Nephron (organoid): ENCODE data around the gene IDH3G.
A peak's percentile ranks its signal among the peaks of the same experiment; 100 is the strongest.

Source experiments
- H3K27ac Mint-ChIP-seq, 3 experiments: 2 replicates each; pipeline ENCODE4 v1.8.0; 2020; ENCODE audit warnings: mixed read lengths in 3 of 3, mild to moderate bottlenecking in 2 of 3, moderate library complexity in 1 of 3
- H3K27me3 Mint-ChIP-seq: 2 replicates; pipeline ENCODE4 v1.8.0; 2021; ENCODE audit warnings: low read depth, mild to moderate bottlenecking, moderate library complexity, mixed read lengths
- H3K36me3 Mint-ChIP-seq: 2 replicates; pipeline ENCODE4 v1.8.0; 2020; ENCODE audit warnings: low read depth, mixed read lengths
- H3K4me1 Mint-ChIP-seq: 2 replicates; pipeline ENCODE4 v1.8.0; 2020; ENCODE audit warnings: mixed read lengths
- H3K4me3 Mint-ChIP-seq, 3 experiments: 2 replicates each; pipeline ENCODE4 v1.8.0; 2020; ENCODE audit warnings: mild to moderate bottlenecking in 3 of 3, mixed read lengths in 3 of 3, moderate library complexity in 2 of 3
- H3K9me3 Mint-ChIP-seq: 2 replicates; pipeline ENCODE4 v1.8.0; 2020; ENCODE audit warnings: mixed read lengths
- CTCF ChIP-seq, 3 experiments: fragments of 200-600 bp; sonication (generic); IDR thresholded peaks; one replicate each; pipeline ENCODE4 v1.5.0; 2021; ENCODE audit warnings: antibody characterized with exemption in 3 of 3; ENCODE audit not compliant: unreplicated experiment in 3 of 3

The IDH3G gene

GRCh38 chrX:153794018-153794896 lies at the start of gene IDH3G, which contains the start of gene SSR4:
Gene IDH3G, minus strand, starts transcription at chrX:153794375. Its CDS starts 49 bp downstream, at chrX:153794326.
Gene SSR4, plus strand, starts transcription at chrX:153794668. Its CDS starts 20 bp downstream, at chrX:153794688.
- H3K4me3 Mint-ChIP-seq: peak within 1 kb of the TSS; percentile 90 to 95 (median 93)
- H3K27ac Mint-ChIP-seq: peak within 1 kb of the TSS; percentile 85 to 96 (median 93)
- no peaks in the 10 kb centered on the region for H3K27me3 Mint-ChIP-seq
- no peak for TF ChIP-seq CTCF (IDR thresholded peaks at IDR 0.05; ENCODE audit: unreplicated experiment in 3 of 3)
- peaks cover 8% of the 10 kb centered on the region for H3K4me1 Mint-ChIP-seq
- H3K36me3 Mint-ChIP-seq: peaks cover 14% of the 10 kb centered on the region
- peaks cover 8% of the 10 kb centered on the region for H3K9me3 Mint-ChIP-seq

GRCh38 chrX:153836921-153837320 lies 42.7 kb upstream of the IDH3G start:
- Mint-ChIP-seq H3K9me3 (peaks cover 15% of the 10 kb centered on the region), H3K4me1 (no peaks in the 10 kb centered on the region), H3K27ac (no peak overlapping the region), H3K36me3 (no peaks in the 10 kb centered on the region), H3K27me3 (peaks cover 30% of the 10 kb centered on the region), H3K4me3 (no peak overlapping the region)
- no peak for TF ChIP-seq CTCF (IDR thresholded peaks at IDR 0.05; ENCODE audit: unreplicated experiment in 3 of 3)

DNA sequence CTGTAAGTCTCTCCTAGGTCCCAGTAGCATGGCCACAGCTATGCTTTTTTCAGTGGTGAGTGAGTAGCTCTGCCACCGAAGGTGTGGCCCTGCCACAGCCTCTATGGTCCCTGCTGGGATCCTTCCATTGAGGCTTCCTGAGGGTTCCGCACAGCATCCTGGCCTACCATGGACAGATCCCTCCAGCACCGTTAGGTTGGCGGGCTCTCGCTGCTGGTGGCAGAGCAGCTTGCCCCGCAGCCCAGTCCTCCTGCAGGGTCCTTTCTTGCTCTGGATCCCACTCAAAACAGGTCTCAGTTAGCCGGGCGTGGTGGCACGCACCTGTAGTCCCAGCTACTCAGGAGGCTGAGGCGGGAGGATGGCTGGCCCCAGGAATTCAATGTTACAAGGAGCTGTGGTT lies 38.6 kb upstream of the IDH3G start:
- no peak overlapping the region for H3K4me3 Mint-ChIP-seq
- H3K27ac Mint-ChIP-seq: no peak overlapping the region
- no peaks in the 10 kb centered on the region for H3K4me1 Mint-ChIP-seq
- no peak for TF ChIP-seq CTCF (IDR thresholded peaks at IDR 0.05; ENCODE audit: unreplicated experiment in 3 of 3)
- peaks cover 47% of the 10 kb centered on the region for H3K27me3 Mint-ChIP-seq
- no peaks in the 10 kb centered on the region for H3K36me3 Mint-ChIP-seq
- H3K9me3 Mint-ChIP-seq: peaks cover 16% of the 10 kb centered on the region

GRCh38 chrX:153831429-153832150 lies 37.4 kb upstream of the IDH3G start:
- peaks cover 7% of the 10 kb centered on the region for H3K36me3 Mint-ChIP-seq
- H3K4me1 Mint-ChIP-seq: no peaks in the 10 kb centered on the region
- peaks cover 25% of the 10 kb centered on the region for H3K9me3 Mint-ChIP-seq
- TF ChIP-seq CTCF (IDR thresholded peaks at IDR 0.05; ENCODE audit: unreplicated experiment in 3 of 3): no peak
- H3K27ac Mint-ChIP-seq: no peak overlapping the region
- H3K4me3 Mint-ChIP-seq: peak overlapping the region; percentile 67 to 71 (median 70)
- H3K27me3 Mint-ChIP-seq: peaks cover 53% of the 10 kb centered on the region

GRCh38 chrX:153830640-153831428 lies 36.7 kb upstream of the IDH3G start:
- no peaks in the 10 kb centered on the region for H3K4me1 Mint-ChIP-seq
- H3K36me3 Mint-ChIP-seq: peaks cover 7% of the 10 kb centered on the region
- H3K27ac Mint-ChIP-seq: no peak overlapping the region
- H3K27me3 Mint-ChIP-seq: peaks cover 53% of the 10 kb centered on the region
- TF ChIP-seq CTCF (IDR thresholded peaks at IDR 0.05; ENCODE audit: unreplicated experiment in 3 of 3): no peak
- peaks cover 25% of the 10 kb centered on the region for H3K9me3 Mint-ChIP-seq
- peak overlapping the region; percentile 70 to 76 (median 75) for H3K4me3 Mint-ChIP-seq
